H9 (cell line): ENCODE data around the gene DEFB125. TPM values are rescaled to one million over a fixed set of nuclear protein-coding genes. Genes with fewer than 3 reads are reported as not detected.

Source experiments
- DNase-seq: peaks from one replicate; pipeline ENCODE4 v3.0.0-alpha.2; 2017
- H2AFZ ChIP-seq: one replicate; pipeline ENCODE4 v1.6.1; 2013; ENCODE audit warnings: mild to moderate bottlenecking, low read length, control low read depth, moderate library complexity
- H2AK5ac ChIP-seq: 2 replicates; pipeline ENCODE4 v1.6.1; 2013; ENCODE audit warnings: low read length, control low read depth, mixed read lengths; ENCODE audit not compliant: insufficient read length
- H2BK120ac ChIP-seq: one replicate; pipeline ENCODE4 v1.6.1; 2013; ENCODE audit warnings: low read depth, mild to moderate bottlenecking, low read length, control low read depth, inconsistent platforms; ENCODE audit not compliant: poor library complexity, severe bottlenecking
- H2BK12ac ChIP-seq: 2 replicates; pipeline ENCODE4 v1.6.1; 2013; ENCODE audit warnings: low read length, control low read depth, mixed read lengths, low read depth; ENCODE audit not compliant: insufficient read length
- H2BK15ac ChIP-seq: 2 replicates; pipeline ENCODE4 v1.6.1; 2013; ENCODE audit warnings: low read depth, low read length, control low read depth
- H2BK20ac ChIP-seq: one replicate; pipeline ENCODE4 v1.6.1; 2013; ENCODE audit warnings: low read depth, mild to moderate bottlenecking, low read length, control low read depth, inconsistent platforms; ENCODE audit not compliant: poor library complexity, severe bottlenecking
- H2BK5ac ChIP-seq: 2 replicates; pipeline ENCODE4 v1.6.1; 2013; ENCODE audit warnings: low read length, control low read depth, mixed read lengths; ENCODE audit not compliant: insufficient read length
- H3K14ac ChIP-seq: 2 replicates; pipeline ENCODE4 v1.6.1; 2013; ENCODE audit warnings: low read length, control low read depth; ENCODE audit not compliant: insufficient read depth
- H3K18ac ChIP-seq: 2 replicates; pipeline ENCODE4 v1.6.1; 2013; ENCODE audit warnings: low read depth, mild to moderate bottlenecking, mixed read lengths, low read length, control low read depth; ENCODE audit not compliant: insufficient read length
- H3K23ac ChIP-seq: 2 replicates; pipeline ENCODE4 v1.6.1; 2013; ENCODE audit warnings: low read length, control low read depth, mixed read lengths, low read depth; ENCODE audit not compliant: insufficient read length
- H3K23me2 ChIP-seq: 2 replicates; pipeline ENCODE4 v1.6.1; 2013; ENCODE audit warnings: low read depth, mild to moderate bottlenecking, mixed read lengths, low read length, control low read depth; ENCODE audit not compliant: insufficient read length, poor library complexity, severe bottlenecking
- H3K27ac ChIP-seq: 2 replicates; pipeline ENCODE4 v1.5.1; 2013; ENCODE audit warnings: low read length, control low read depth, mixed read lengths, low read depth; ENCODE audit not compliant: insufficient read length
- H3K27me3 ChIP-seq: 2 replicates; pipeline ENCODE4 v1.6.1; 2013; ENCODE audit warnings: low read length, control low read depth, inconsistent platforms; ENCODE audit not compliant: insufficient read depth
- H3K4ac ChIP-seq: 2 replicates; pipeline ENCODE4 v1.6.1; 2013; ENCODE audit warnings: low read depth, mild to moderate bottlenecking, control low read depth, inconsistent platforms, low read length, moderate library complexity
- H3K4me1 ChIP-seq: 2 replicates; pipeline ENCODE4 v1.6.1; 2013; ENCODE audit warnings: low read length, control low read depth, inconsistent platforms; ENCODE audit not compliant: insufficient read depth
- H3K4me2 ChIP-seq: 2 replicates; pipeline ENCODE4 v1.6.1; 2013; ENCODE audit warnings: low read length, control low read depth, mixed read lengths; ENCODE audit not compliant: insufficient read length, insufficient read depth
- H3K56ac ChIP-seq: 2 replicates; pipeline ENCODE4 v1.6.1; 2013; ENCODE audit warnings: low read depth, mild to moderate bottlenecking, mixed read lengths, low read length, control low read depth; ENCODE audit not compliant: insufficient read length
- H3K79me1 ChIP-seq: 2 replicates; pipeline ENCODE4 v1.6.1; 2013; ENCODE audit warnings: low read depth, mild to moderate bottlenecking, moderate library complexity, low read length, control low read depth, inconsistent platforms; ENCODE audit not compliant: insufficient read depth, poor library complexity, severe bottlenecking
- H3K79me2 ChIP-seq: 2 replicates; pipeline ENCODE4 v1.6.1; 2013; ENCODE audit warnings: low read length, control low read depth, inconsistent platforms; ENCODE audit not compliant: insufficient read depth
- H3K9ac ChIP-seq: 2 replicates; pipeline ENCODE4 v1.6.1; 2013; ENCODE audit warnings: low read length, control low read depth, mixed read lengths; ENCODE audit not compliant: insufficient read length; ENCODE audit errors: extremely low read depth
- H3K9me3 ChIP-seq: one replicate; pipeline ENCODE4 v1.6.1; 2013; ENCODE audit warnings: low read depth, low read length, inconsistent platforms; ENCODE audit not compliant: control insufficient read depth
- H3T11ph ChIP-seq: one replicate; pipeline ENCODE4 v1.6.1; 2013; ENCODE audit warnings: mild to moderate bottlenecking, low read length, control low read depth, inconsistent platforms
- H4K20me1 ChIP-seq: one replicate; pipeline ENCODE4 v1.6.1; 2013; ENCODE audit not compliant: control insufficient read depth, insufficient read length, insufficient read depth
- H4K5ac ChIP-seq: 2 replicates; pipeline ENCODE4 v1.6.1; 2013; ENCODE audit warnings: low read depth, mild to moderate bottlenecking, mixed read lengths, low read length, control low read depth; ENCODE audit not compliant: insufficient read length
- H4K8ac ChIP-seq: replicated peaks from 2 replicates; pipeline ENCODE4 v1.6.1; 2013; ENCODE audit warnings: low read length, control low read depth, mixed read lengths, low read depth; ENCODE audit not compliant: insufficient read length
- H4K91ac ChIP-seq: 2 replicates; pipeline ENCODE4 v1.6.1; 2013; ENCODE audit warnings: low read depth, mild to moderate bottlenecking, moderate library complexity, mixed read lengths, low read length, control low read depth; ENCODE audit not compliant: insufficient read length
- H3K27ac Mint-ChIP-seq, 3 experiments: 2 replicates in 2 of 3; 3 replicates in 1 of 3; pipeline ENCODE4 v1.8.0; 2020 to 2021; ENCODE audit warnings: mixed read lengths in 3 of 3, mild to moderate bottlenecking in 1 of 3, moderate library complexity in 1 of 3
- H3K27me3 Mint-ChIP-seq: 2 replicates; pipeline ENCODE4 v1.8.0; 2021; ENCODE audit warnings: low read depth, mild to moderate bottlenecking, moderate library complexity, mixed read lengths
- H3K36me3 Mint-ChIP-seq, 3 experiments: 2 replicates in 2 of 3; 3 replicates in 1 of 3; pipeline ENCODE4 v1.8.0; 2020 to 2021; ENCODE audit warnings: low read depth in 3 of 3, mixed read lengths in 3 of 3; ENCODE audit not compliant: insufficient read depth in 1 of 3
- H3K4me1 Mint-ChIP-seq, 2 experiments: 2 replicates each; pipeline ENCODE4 v1.8.0; 2020; ENCODE audit warnings: mixed read lengths in 2 of 2
- H3K4me3 Mint-ChIP-seq, 2 experiments: 2 replicates in 1 of 2; 3 replicates in 1 of 2; pipeline ENCODE4 v1.8.0; 2020 to 2021; ENCODE audit warnings: mild to moderate bottlenecking in 2 of 2, mixed read lengths in 2 of 2, moderate library complexity in 1 of 2
- H3K9me3 Mint-ChIP-seq, 2 experiments: 2 replicates in 1 of 2; 3 replicates in 1 of 2; pipeline ENCODE4 v1.8.0; 2020; ENCODE audit warnings: mild to moderate bottlenecking in 2 of 2, mixed read lengths in 2 of 2, moderate library complexity in 1 of 2
- WGBS: extraction: QIAGEN DNeasy Blood & Tissue Kit; methylation state at CpG from one replicate; pipeline ENCODE4 v1.1.7; 2013; ENCODE audit warnings: missing lambda C conversion rate, low lambda C conversion rate, mixed read lengths; ENCODE audit not compliant: insufficient read length; ENCODE audit errors: extremely low coverage; 5-methylcytosine and 5-hydroxymethylcytosine counted together
- total RNA-seq: library from RNA; stranded (reverse); gene quantifications from 2 replicates; pipeline ENCODE4 v1.2.1, GENCODE V29; 2021
- TF ChIP-seq, protein P1 (sequence below): fragments of 200-600 bp; sonication (generic); conservative IDR thresholded peaks from 3 replicates; pipeline ENCODE4 v1.8.0; 2021; ENCODE audit warnings: antibody characterized with exemption, mild to moderate bottlenecking

Gene DEFB125
- total RNA-seq, 1 experiment from 2014 or later, result not detected

DNA sequence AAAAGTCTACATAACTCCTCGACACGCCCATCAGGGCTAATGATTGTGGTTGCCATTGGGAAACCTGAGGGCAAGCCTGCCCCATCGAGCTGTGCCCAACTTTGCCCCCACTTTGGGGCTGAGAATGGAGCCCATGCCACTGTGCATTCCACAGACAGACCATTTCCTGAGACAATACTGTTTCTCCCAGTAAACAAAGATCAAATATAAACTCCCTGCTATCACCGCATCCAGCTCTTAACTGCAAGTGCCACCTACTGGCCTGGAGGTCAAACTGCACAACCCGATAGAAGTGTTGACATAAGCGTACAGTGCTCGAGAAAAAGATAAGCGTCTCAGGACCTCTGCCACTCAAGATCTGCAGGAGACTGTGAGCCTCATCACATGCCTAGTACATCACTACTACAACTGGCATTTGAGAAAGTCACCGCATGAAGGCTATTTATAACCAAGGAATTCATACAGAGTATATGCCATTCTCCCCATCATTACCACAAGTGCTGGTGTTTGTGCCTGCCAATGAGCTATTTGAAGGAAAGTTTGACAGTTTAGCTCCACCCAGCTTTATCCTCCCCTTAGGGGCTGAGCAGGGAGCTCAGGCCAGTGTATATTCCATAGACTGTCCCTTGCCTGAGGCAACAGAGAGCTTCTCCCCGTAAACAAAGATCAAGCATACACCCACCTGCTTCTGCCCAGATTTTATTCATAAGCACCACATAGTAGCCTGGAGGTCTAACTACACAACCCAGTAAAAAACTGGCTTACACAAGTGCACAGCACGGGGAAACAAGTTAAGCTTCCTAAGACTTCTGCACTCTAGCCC lies 50.4 kb downstream of the DEFB125 start:
- no CpG with 5 or more reads among the region's 11 CpGs for WGBS
- H3K4me1 Mint-ChIP-seq, result no peaks in the 10 kb centered on the region
- TF ChIP-seq, protein P1, sequence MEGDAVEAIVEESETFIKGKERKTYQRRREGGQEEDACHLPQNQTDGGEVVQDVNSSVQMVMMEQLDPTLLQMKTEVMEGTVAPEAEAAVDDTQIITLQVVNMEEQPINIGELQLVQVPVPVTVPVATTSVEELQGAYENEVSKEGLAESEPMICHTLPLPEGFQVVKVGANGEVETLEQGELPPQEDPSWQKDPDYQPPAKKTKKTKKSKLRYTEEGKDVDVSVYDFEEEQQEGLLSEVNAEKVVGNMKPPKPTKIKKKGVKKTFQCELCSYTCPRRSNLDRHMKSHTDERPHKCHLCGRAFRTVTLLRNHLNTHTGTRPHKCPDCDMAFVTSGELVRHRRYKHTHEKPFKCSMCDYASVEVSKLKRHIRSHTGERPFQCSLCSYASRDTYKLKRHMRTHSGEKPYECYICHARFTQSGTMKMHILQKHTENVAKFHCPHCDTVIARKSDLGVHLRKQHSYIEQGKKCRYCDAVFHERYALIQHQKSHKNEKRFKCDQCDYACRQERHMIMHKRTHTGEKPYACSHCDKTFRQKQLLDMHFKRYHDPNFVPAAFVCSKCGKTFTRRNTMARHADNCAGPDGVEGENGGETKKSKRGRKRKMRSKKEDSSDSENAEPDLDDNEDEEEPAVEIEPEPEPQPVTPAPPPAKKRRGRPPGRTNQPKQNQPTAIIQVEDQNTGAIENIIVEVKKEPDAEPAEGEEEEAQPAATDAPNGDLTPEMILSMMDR, result peak; percentile 54; the same call in 2 of the 3 replicates

More for the DNA sequence above, 50.4 kb downstream of the DEFB125 start:
- Histone ChIP-seq H2AFZ (no peak overlapping the region), H2BK20ac (no peak overlapping the region), H2BK120ac (no peak overlapping the region), H4K91ac (no peak overlapping the region), H2BK12ac (no peak overlapping the region), H3K23ac (no peak overlapping the region), H3K27me3 (no peaks in the 10 kb centered on the region), H3K23me2 (no peaks in the 10 kb centered on the region), H3K9me3 (peaks cover 22% of the 10 kb centered on the region), H3K27ac (no peak overlapping the region), H3K9ac (no peak overlapping the region), H3K56ac (no peak overlapping the region), H3K18ac (no peak overlapping the region), H3K79me1 (no peaks in the 10 kb centered on the region), H3K4me2 (no peak overlapping the region), H4K5ac (no peak overlapping the region), H3K4ac (no peak overlapping the region), H3T11ph (no peak overlapping the region), H2AK5ac (no peak overlapping the region), H4K20me1 (no peaks in the 10 kb centered on the region), H3K79me2 (no peaks in the 10 kb centered on the region), H3K14ac (no peak overlapping the region), H2BK5ac (no peak overlapping the region), H2BK15ac (no peak overlapping the region), H3K4me1 (no peaks in the 10 kb centered on the region), H4K8ac (no peak overlapping the region)
- H3K9me3 Mint-ChIP-seq, result peaks cover 6 to 64% of the 10 kb centered on the region in 2 experiments; a peak in 4 of 5 replicates
- peaks cover 2 to 8% (median 4%) of the 10 kb centered on the region in 3 experiments; a peak in 3 of 7 replicates for H3K36me3 Mint-ChIP-seq
- H3K27me3 Mint-ChIP-seq, result peaks cover 20% of the 10 kb centered on the region
- H3K4me3 Mint-ChIP-seq, result no peak overlapping the region; a peak in 1 of 5 replicates
- no peak overlapping the region for H3K27ac Mint-ChIP-seq
- no peak for DNase-seq
